Upper lobe of left lung (tissue), 4 donors: Measurements from ENCODE around the gene CRYM.

Source experiments
- CTCF ChIP-seq, 6 experiments: fragments of 450-650 bp in 4 of 6; fragments of 200-600 bp in 2 of 6; sonication (generic) in 2 of 6; IDR thresholded peaks; one replicate each; pipeline ENCODE4 v1.5.1; 2016 to 2019; ENCODE audit warnings: antibody characterized with exemption in 6 of 6
- EP300 ChIP-seq, 4 donors: sonication (generic); formaldehyde crosslinking; IDR thresholded peaks; one replicate each; pipeline ENCODE4 v1.5.1; 2017; ENCODE audit warnings: antibody characterized with exemption in 4 of 4, control low read depth in 2 of 4
- POLR2A ChIP-seq, 4 donors: fragments of 450-650 bp; IDR thresholded peaks; one replicate each; pipeline ENCODE4 v1.5.1; 2016 to 2017; ENCODE audit warnings: antibody characterized with exemption in 4 of 4, mild to moderate bottlenecking in 2 of 4
- POLR2AphosphoS5 ChIP-seq, 2 donors: sonication (generic); formaldehyde crosslinking; IDR thresholded peaks; one replicate each; pipeline ENCODE4 v1.5.1; 2017; ENCODE audit warnings: antibody characterized with exemption in 2 of 2

GRCh38 chr16:21223787-21224186 lies 54.3 kb downstream of the CRYM start:
- TF ChIP-seq CTCF (IDR thresholded peaks at IDR 0.05) (no peak), POLR2A (IDR thresholded peaks at IDR 0.05) (no peak), EP300 (IDR thresholded peaks at IDR 0.05) (no peak), POLR2AphosphoS5 (IDR thresholded peaks at IDR 0.05) (no peak)
